HG02970 (cell line): ENCODE data around the gene SMIM38.

Source experiments
- ATAC-seq: cut with Tn5 transposase; IDR thresholded peaks from one replicate; pipeline ENCODE4 v1.9.1; 2021; ENCODE audit warnings: mild to moderate bottlenecking, moderate library complexity, moderate number of reproducible peaks; ENCODE audit not compliant: unreplicated experiment, low FRiP score

The SMIM38 gene

DNA sequence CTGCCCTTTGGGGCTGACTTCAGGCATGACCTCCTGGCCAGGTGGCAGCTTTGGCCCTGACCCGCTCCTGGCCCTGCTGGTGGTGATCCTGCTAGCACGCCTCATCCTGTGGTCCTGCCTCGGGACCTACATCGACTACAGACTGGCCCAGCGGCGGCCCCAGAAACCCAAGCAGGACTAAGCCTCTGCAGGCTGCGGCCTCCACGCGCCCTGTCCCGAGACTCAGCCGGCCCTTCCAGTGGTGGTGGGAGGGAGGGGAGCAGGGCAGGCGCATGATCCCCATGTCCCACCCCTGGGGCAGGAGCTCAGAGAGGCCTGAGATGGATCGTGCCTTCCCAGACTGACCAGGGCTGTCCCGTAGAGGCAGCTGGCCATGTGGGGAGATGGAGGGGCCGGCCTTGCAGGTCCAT is 2.1 kb downstream of the SMIM38 start:
- ATAC-seq = no peak

DNA sequence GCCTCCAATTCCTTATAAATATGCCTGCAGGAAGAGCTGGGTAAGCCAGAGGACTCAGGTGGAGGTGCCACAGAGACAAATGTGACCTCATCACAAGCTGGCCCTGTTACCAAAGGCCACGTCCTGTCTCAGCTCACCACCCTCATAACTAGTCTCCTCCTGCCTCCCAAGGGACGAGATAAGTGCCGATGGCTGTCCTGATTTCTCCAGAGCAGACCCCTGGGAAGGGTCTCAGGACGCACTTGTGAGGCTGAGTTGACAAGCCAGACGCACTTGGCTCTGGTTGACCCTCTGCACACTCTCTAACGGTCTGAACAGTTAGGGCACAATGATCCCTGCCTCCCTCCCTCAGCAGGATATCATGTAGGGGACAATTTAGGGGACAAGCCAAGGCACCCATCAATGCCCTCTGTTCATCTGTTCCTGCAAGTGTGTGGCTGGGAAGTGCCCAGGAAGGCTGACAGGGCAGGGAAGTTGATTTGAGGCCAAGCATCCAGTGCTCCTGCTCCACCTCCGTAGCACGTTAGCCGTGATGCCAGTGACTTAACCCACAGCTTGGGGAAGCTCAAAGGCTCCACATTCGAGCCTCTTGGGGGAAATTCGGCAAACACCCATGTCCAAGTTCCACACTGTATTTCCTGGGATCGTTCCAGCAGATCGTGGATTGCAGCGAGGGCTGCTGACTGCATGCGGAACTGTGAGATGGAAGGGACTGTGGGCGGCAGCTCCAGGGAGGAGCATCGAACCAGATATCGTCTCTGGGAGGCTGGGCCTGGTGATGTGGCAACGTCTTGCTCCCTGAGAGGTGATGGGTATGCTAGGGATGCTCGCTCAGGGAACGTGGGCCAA is 2.8 kb downstream of the SMIM38 start:
- ATAC-seq = no peak

DNA sequence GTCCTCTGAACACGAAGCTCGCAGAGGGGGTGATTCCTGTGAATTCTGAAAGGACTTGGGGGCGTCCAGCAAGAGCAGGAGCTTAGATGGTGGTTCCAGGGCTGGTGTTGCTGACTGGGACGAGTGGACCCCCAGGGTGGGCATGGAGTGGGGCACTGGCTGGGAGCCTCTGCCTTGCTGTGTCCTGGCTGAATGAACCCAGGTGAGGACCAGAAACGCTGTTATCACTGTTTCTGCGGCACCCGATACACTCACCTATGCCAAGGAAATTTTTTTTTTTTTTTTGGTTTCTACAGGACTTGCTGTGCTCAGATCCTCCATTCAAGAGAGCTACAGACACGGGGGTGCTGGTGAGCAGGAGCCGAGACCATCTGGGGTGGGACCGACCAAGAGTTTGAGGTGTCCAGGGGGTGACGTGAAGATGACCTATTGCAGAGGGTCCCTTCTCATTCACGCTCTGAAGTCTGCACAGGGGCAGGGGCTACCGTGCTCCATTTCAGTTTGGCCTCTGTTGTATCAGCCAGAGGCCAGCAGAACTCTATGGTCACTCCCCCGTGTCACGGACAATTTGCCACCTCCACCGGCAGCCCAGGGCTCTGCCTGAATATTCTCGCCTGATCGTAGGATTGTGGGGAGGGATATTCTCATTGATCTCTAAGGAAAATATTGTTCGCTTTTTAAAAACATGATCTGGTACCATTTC is 3.6 kb downstream of the SMIM38 start:
- no peak for ATAC-seq

DNA sequence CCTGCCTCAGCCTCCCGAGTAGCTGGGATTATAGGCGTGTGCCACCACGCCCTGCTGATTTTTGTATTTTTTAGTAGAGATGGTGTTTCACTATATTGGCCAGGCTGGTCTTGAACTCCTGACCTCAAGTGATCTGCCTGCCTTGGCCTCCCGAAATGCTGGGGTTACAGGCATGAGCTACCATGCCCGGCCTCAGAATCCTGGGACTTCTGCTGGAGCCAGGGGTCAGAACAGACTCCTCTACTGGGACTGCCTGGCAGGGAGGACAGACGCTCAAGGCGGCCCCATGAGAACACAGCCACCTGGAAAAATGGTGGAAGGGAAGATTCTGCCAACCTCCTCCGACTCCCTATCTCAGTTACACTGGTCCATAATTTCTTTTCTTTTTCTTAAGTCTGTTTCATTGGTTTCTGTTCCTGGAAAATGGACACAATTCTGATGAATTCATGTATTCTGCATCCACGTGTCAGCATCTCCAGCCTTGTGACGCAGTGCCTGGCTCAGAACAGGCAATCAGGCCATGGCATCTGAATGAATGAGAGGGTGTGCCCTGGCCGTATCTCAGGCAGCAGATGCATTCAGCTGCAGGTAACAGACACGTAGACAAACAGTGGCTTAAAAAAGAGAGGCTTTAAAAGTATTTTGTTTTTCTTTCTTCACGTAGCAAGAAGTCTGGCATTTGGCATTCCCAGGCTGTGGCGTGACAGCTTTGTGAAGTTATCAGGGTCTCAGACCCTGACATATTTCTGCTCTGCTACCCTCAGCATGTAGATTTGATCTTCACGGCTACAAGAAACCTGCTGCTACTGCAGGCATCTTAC is 4.8 kb downstream of the SMIM38 start:
- ATAC-seq = no peak

DNA sequence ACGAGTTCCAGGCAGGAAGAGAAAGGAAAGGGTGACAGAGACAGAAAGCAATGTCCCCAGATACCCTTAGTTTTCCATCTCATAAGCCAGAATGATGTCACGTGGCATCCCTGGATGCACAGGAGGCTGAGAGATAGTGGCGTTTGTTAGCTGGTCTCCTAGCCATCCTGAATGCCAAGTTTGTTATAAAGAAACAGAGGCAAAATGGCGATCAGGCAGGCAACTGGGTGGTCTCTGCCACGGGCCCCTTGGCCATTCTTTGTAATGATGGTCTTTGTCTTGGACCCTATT is 5.3 kb downstream of the SMIM38 start:
- no peak for ATAC-seq

DNA sequence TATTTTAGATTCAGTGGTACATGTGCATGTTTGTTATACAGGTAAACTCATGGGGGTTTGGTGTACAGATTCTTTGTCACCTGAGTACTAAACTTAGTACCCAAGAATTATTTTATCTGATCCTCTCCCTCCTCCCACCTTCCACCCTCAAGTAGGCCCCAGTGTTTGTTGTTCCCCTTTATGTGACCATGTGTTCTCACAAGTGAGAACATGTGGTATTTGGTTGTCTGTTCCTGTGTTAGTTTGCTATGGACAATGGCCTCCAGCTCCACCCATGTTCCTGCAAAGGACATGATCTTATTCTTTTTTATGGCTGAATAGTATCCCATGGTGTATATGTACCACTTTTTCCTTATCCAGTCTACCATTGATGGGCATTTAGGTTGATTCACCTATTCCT is 6.8 kb downstream of the SMIM38 start:
- no peak for ATAC-seq

DNA sequence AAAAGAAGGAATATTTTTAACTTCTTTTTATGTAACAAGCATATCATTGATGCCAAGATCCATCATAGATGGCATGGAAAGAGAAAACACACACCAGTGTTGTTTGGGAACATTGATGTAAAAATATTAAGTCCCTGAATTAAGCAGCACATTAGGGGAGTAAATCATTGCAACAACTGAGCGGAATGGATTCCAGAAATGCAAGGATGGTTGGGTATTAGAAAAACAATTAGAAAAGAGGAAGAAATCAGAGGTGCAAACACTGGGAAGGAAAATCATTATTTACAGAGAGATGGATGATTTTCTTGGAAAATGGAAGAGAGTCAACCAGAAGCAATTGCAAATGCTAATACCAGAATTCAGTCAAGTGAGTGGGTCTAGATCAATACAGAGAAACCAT is 8.1 kb downstream of the SMIM38 start:
- no peak for ATAC-seq

DNA sequence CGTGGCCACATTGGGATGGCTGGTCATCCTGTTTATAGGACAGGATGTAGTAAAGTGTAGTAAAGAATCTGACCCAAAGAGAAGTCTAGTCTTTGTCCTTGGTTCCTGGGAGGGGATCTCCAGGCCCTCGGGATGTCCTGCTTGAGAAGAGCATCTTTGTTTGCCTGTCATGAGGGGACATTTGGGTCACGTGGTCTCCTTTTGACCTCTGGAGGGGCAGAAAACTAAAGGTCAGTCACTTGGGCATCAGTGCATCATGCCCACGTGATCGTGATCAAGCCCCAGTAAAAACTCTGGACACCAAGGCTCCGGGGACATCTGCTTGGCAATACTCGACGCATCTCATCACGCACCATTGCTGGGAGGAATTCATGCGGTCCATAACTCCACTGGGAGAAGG is 9.1 kb downstream of the SMIM38 start:
- ATAC-seq = no peak

DNA sequence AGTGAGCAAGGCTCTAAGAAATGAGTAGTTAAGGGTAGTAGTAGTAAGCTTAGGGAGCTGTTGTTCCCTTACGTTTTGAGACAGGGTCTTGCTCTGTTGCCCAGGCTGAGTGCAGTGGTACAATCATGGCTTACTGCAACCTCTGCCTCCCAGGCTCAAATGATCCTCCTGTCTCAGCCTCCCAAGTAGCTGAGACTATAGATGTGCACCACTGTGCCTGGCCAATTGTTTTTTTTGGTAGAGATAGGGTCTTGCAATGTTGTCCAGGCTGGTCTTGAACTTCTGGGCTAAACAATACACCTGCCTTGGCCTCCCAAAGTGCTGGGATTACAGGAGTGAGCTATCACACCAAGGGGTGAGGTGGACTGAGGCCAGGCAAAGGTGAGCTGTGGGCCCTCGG is 10.0 kb downstream of the SMIM38 start:
- ATAC-seq = no peak

DNA sequence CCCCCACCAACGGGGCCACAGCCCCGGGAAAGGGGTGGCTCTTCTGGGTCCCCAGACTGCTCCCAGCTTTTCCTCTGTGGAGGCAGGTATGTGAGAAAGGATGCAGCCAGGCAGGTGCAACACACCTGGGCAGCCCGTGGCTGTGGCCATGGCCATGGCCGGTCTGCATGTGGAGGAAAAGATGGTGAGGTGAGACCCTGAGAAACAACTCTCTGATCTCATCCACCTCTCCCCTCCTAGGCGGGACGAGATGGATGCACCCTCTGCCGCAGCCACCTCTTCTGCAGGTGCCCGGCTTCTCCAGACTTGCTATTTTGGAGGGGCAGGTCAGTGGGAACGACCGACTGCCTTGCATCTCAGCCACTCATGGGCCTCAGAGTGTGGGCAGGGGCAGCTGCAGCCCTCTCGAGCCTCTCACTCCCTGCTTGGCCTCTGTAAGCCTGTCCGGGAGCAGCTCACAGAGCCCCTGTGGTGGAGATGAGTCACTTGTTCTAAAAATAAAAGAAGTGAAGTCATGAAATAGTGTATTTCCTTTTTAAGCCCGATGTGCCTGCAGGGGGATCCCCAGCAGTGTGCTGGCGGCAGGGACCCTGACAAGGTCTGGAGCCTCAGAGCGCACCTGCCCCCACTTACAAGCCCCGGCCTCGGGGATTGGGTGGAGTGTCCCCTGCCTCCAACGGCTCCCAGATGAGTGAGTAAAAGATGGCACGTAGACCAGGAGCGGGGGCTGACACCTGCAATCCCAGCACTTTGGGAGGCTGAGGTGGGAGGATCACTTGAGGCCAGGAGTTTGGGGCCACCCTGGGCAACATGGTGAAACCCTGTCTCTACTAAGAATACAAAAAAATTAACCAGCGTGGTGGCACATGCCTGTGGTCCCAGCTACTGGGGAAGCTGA is 10.7 kb downstream of the SMIM38 start:
- ATAC-seq = peak; percentile 61

DNA sequence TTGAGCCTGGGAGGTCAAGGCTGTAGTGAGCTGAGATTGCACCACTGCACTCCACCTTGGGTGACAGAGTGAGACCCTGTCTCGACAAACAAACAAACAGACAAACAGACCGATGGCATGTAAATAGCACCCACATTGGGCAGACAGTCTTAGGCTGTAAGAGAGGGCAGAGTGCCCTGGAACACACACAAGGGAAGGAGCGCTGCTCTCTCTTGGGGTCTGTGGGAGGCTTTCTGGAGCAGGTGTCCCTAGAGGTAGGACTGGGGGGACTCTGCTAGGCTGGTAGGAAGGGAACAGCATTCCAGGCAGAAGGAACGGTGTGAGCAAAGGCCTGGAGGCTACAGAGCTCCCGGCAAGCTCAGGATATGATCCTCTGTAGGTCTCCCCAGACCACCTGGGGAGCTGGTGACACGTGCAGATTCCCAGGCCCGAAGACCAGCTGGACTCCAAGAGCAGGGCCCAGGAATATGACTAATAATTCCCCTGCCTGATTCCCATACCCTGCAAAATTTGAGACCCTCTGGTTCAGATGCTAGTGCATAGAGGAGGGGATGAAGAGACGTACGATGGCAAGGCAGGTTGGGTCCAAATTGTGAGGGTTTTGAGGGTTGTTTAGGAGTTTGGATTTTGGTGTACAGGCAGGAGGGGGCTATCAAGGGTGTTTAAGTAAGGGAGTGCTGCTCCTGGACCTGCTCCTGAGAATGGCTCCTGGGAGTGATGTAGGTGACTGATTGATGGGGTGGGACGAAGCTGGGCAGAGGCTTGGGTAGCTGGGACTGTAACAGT is 11.6 kb downstream of the SMIM38 start:
- ATAC-seq = no peak

DNA sequence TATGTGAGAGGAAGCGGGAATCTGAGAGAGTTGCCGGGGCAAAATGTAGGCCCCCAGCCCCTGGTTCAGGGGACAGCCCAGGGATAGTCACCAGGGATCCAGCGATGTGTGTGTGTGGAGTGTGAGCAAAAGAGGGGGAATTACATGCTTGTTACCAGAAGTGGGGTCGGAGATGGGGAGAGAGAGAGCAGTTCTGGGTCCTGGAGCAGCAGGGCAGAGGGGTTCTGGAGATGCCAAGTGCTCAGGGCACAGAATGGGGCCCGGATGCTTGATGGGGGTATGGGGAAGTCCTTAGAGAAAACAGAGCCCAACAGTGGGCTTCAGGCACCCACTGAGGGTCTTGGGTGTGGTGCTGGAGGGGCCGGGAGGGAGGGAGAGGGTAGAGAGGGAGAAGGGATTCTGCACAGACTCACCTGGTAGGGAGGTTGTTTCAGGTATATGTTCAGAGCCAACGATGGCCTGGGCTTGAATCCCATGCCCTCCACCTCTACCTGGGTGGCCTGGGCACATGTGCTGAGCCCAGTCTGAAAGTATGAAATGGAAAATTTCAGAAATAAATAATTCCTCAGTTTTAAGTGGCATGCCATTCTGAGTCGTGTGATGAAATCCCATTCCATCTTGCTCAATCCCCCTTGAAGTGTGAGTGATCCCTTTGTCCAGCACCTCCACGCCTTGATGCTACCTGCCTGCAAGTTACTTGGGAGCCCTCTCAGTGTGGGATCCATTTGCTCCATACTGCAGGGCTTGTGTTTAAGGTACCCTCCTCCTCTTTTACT is 12.4 kb downstream of the SMIM38 start:
- no peak for ATAC-seq

DNA sequence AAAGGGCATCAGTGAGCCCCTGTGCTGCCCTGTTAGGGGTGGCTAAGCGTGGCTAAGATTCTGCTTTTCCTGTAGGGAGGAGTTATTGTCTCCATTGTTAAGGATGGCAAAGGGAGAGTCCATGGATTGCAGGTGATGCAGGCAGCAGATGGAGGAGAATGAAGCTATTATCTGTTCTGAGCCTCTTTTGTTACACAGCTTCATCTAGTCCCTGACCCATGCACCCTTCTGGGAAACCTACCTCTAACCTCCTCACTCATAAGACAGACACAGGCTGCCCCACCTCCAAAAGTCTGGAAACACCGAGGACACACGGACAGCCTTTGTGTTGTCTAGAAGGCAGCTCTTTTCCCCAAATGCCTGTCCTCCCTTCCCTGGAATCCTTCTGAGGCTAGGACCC is 13.7 kb downstream of the SMIM38 start:
- ATAC-seq = no peak

DNA sequence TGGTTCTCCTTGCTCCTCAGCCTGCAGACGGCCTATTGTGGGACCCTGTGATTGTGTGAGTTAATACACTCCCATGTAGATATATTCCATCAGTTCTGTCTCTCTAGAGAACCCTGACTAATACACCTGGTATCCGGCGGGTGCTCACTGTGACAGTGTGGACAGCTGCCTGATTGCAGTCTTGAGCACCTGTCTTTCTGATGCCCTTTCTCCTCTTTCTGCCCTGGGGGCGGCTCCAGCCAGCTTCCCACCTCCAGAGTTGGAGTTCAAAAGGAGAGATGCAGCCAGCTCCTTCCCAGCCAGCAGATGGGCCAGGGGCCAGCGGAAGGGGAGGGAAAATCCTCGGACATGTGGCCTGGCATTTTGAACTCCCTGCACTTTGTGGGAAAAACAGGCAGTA is 15.0 kb downstream of the SMIM38 start:
- no peak for ATAC-seq

DNA sequence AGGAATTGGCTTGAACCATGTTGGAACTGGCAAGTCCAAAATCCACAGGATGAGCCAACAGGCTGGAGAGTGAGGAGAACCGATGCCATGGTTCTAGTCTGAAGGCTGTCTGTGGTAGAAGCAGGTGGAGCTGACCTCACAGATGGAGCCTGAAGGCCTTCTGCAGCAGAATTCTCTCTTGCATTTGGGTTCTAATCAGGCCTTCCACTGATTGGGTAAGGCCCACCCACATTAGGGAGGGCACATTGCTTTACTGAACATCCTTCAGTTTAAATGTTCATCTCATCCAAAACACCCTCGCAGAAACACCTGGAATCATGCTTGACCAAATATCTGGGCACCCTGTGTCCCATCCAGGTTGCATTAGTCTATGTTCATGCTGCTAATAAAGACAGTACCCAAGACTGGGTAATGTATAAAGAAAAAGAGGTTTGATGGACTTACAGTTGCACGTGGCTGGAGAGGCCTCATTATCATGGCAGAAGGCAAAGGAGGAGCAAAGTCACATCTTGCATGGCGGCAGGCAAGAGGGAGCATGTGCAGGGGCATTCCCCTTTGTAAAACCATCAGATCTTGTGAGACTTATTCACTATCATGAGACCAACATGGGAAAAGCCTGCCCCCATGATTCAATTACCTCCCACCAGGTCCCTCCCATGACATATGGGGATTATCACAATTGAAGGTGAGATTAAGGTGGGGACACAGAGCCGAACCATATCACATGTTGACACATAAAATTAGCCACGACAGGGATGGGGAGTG is 15.9 kb downstream of the SMIM38 start:
- no peak for ATAC-seq

DNA sequence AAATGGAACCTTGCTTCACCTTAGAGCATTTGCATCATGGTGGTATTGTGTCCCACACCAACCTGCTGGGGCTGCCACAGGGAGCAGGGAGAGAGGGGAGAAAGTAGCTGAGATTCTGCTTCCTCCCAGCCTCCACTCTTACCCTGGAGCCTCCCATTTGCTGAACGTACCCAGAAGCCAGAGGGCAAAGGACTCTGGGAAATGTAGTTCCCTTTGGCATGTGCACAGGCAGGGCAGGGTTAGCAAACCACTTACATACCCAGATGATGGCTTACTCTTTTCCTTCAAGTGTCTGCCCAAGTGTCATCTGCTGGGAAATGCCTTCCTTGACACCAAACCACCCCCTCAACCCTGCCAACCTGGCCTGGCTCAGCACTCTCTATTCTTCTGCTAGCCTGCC is 16.9 kb downstream of the SMIM38 start:
- ATAC-seq = no peak

DNA sequence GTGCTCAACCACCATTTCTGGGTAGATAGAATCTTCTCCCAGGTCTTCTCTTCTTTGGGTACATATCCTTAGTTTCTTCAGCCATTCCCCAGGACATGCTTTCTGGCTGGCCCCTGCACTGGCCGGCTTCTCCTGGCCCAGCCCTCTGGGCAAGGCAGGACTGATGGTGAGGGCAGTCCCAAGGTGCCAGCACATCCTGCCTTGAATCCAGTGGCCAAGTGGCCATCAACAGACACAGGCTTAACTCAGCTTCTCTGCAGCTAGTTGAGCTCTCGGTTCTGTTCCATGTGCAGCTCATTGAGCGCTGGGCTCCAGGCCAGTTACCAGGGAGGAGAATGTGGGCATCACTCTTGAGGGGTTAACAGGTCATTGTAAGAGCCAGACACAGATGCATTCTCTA is 17.6 kb downstream of the SMIM38 start:
- ATAC-seq = no peak

DNA sequence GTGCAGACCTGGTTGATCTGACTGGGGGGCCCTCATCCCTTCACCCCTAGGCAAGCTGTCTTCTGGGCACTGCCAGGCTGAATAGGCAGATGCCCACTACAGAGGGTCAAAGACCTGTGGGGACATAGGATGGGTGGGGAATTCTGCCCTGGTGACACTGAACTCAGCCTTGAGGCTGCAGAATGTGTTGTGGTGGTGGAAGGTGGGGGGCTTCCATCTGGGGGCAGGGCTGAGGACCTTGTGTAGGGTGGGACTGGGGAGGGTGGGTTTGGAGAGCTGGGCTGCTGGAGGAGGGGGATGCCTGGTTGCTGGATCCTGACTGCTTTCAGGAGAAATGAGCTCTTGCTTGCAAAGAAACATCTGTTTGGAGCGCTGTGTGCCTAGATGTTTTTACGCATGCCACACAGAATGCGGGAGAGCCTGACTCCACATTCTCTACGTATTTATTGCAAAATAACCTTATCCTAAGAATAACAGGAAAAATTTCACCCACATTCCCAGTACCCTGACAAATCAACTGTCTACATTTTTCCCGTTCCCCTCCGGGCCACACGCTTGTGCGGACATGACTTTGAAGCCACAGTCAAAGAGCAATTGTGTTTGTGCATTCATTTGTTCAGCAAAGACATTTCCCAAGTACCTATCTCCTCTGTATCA is 18.3 kb downstream of the SMIM38 start:
- ATAC-seq = no peak
